ENCODE results near the gene MORF4L1.

- TF ChIP-seq CTCF (IDR thresholded peaks at IDR 0.05) (no peak), EZH2phosphoT487 (IDR thresholded peaks at IDR 0.05) (no peak)
Measured at GRCh38 chr15:78880813-78881212, 8.1 kb downstream of the MORF4L1 start.
